NCI-H1105 treated with DMSO at 0.1 percent for 48 hours (cell line): ENCODE data around the gene ITSN1.

Experiments
- DNase-seq: peaks from one replicate; lab custom pipeline; 2025; lab: John Stamatoyannopoulos, UW

ITSN1 gene

GRCh38 chr21:33811167-33812010 lies 169.1 kb downstream of the ITSN1 start:
- no peak for DNase-seq

GRCh38 chr21:33813832-33814365 lies 171.6 kb downstream of the ITSN1 start:
- DNase-seq, result no peak

GRCh38 chr21:33815143-33815707 lies 172.9 kb downstream of the ITSN1 start:
- no peak for DNase-seq

- no peak for DNase-seq
Measured at GRCh38 chr21:33816174-33816573, 173.9 kb downstream of the ITSN1 start.

- DNase-seq, result no peak
Measured at GRCh38 chr21:33817138-33817537, 174.8 kb downstream of the ITSN1 start.

GRCh38 chr21:33817663-33818451 lies 175.6 kb downstream of the ITSN1 start:
- DNase-seq, result peak; percentile 80

GRCh38 chr21:33820230-33820770 lies 178.0 kb downstream of the ITSN1 start:
- DNase-seq, result no peak

GRCh38 chr21:33820798-33821197 lies 178.5 kb downstream of the ITSN1 start:
- DNase-seq, result no peak

GRCh38 chr21:33821503-33822322 lies 179.4 kb downstream of the ITSN1 start:
- no peak for DNase-seq

GRCh38 chr21:33824156-33824941 lies 182.0 kb downstream of the ITSN1 start:
- DNase-seq, result no peak

- no peak for DNase-seq
Measured at GRCh38 chr21:33825419-33825818, 183.1 kb downstream of the ITSN1 start.

- DNase-seq, result no peak
Measured at GRCh38 chr21:33825915-33826314, 183.6 kb downstream of the ITSN1 start.

GRCh38 chr21:33828083-33828482 lies 185.8 kb downstream of the ITSN1 start:
- no peak for DNase-seq

GRCh38 chr21:33828577-33828976 lies 186.3 kb downstream of the ITSN1 start:
- DNase-seq, result no peak

- DNase-seq, result no peak
Measured at GRCh38 chr21:33829844-33830243, 187.5 kb downstream of the ITSN1 start.

GRCh38 chr21:33831962-33832659 lies 189.8 kb downstream of the ITSN1 start:
- DNase-seq, result no peak

GRCh38 chr21:33834801-33835500 lies 192.7 kb downstream of the ITSN1 start:
- DNase-seq, result no peak

- DNase-seq, result no peak
Measured at GRCh38 chr21:33835920-33836319, 193.6 kb downstream of the ITSN1 start.

- DNase-seq, result no peak
Measured at GRCh38 chr21:33836408-33836807, 194.1 kb downstream of the ITSN1 start.
